ENCODE results near the gene TMPRSS11F.

DNA sequence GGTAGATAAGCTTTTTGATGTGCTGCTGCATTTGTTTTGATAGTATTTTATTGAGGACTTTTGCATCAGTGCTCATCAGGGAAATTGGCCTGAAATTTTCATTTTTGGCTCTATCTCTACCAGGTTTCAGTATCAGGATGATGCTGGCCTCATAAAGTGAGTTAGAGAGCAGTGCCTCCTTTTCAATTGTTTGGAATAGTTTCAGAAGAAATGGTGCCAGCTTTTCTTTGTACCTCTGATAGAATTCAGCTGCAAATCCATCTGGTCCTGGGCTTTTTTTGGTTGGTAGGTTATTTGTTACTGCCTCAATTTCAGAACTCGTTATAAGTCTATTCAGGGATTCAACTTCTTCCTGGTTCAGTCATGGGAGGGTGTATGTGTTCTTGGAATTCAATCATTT lies 15.6 kb upstream of the TMPRSS11F start:
- TF ChIP-seq, protein P1, sequence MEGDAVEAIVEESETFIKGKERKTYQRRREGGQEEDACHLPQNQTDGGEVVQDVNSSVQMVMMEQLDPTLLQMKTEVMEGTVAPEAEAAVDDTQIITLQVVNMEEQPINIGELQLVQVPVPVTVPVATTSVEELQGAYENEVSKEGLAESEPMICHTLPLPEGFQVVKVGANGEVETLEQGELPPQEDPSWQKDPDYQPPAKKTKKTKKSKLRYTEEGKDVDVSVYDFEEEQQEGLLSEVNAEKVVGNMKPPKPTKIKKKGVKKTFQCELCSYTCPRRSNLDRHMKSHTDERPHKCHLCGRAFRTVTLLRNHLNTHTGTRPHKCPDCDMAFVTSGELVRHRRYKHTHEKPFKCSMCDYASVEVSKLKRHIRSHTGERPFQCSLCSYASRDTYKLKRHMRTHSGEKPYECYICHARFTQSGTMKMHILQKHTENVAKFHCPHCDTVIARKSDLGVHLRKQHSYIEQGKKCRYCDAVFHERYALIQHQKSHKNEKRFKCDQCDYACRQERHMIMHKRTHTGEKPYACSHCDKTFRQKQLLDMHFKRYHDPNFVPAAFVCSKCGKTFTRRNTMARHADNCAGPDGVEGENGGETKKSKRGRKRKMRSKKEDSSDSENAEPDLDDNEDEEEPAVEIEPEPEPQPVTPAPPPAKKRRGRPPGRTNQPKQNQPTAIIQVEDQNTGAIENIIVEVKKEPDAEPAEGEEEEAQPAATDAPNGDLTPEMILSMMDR (tag by site-specific recombination; IDR thresholded peaks at IDR 0.05): no peak
- TF ChIP-seq ZNF510 (tag by site-specific recombination; IDR thresholded peaks at IDR 0.05; ENCODE audit: insufficient replicate concordance): no peak
- no peak for TF ChIP-seq ZNF121 (tag by site-specific recombination; IDR thresholded peaks at IDR 0.05)
- TF ChIP-seq, protein P2, sequence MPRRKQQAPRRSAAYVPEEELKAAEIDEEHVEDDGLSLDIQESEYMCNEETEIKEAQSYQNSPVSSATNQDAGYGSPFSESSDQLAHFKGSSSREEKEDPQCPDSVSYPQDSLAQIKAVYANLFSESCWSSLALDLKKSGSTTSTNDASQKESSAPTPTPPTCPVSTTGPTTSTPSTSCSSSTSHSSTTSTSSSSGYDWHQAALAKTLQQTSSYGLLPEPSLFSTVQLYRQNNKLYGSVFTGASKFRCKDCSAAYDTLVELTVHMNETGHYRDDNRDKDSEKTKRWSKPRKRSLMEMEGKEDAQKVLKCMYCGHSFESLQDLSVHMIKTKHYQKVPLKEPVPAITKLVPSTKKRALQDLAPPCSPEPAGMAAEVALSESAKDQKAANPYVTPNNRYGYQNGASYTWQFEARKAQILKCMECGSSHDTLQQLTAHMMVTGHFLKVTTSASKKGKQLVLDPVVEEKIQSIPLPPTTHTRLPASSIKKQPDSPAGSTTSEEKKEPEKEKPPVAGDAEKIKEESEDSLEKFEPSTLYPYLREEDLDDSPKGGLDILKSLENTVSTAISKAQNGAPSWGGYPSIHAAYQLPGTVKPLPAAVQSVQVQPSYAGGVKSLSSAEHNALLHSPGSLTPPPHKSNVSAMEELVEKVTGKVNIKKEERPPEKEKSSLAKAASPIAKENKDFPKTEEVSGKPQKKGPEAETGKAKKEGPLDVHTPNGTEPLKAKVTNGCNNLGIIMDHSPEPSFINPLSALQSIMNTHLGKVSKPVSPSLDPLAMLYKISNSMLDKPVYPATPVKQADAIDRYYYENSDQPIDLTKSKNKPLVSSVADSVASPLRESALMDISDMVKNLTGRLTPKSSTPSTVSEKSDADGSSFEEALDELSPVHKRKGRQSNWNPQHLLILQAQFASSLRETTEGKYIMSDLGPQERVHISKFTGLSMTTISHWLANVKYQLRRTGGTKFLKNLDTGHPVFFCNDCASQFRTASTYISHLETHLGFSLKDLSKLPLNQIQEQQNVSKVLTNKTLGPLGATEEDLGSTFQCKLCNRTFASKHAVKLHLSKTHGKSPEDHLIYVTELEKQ (tag by site-specific recombination; IDR thresholded peaks at IDR 0.05; ENCODE audit: borderline replicate concordance): no peak
- TF ChIP-seq, protein P3, sequence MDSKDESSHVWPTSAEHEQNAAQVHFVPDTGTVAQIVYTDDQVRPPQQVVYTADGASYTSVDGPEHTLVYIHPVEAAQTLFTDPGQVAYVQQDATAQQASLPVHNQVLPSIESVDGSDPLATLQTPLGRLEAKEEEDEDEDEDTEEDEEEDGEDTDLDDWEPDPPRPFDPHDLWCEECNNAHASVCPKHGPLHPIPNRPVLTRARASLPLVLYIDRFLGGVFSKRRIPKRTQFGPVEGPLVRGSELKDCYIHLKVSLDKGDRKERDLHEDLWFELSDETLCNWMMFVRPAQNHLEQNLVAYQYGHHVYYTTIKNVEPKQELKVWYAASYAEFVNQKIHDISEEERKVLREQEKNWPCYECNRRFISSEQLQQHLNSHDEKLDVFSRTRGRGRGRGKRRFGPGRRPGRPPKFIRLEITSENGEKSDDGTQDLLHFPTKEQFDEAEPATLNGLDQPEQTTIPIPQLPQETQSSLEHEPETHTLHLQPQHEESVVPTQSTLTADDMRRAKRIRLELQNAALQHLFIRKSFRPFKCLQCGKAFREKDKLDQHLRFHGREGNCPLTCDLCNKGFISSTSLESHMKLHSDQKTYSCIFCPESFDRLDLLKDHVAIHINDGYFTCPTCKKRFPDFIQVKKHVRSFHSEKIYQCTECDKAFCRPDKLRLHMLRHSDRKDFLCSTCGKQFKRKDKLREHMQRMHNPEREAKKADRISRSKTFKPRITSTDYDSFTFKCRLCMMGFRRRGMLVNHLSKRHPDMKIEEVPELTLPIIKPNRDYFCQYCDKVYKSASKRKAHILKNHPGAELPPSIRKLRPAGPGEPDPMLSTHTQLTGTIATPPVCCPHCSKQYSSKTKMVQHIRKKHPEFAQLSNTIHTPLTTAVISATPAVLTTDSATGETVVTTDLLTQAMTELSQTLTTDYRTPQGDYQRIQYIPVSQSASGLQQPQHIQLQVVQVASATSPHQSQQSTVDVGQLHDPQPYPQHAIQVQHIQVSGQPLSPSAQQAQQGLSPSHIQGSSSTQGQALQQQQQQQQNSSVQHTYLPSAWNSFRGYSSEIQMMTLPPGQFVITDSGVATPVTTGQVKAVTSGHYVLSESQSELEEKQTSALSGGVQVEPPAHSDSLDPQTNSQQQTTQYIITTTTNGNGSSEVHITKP (tag by site-specific recombination; IDR thresholded peaks at IDR 0.05): no peak
- no peak for TF ChIP-seq ZNF274 (IDR thresholded peaks at IDR 0.05; ENCODE audit: low read length)
- no peak for TF ChIP-seq ZNF274 (tag by site-specific recombination; IDR thresholded peaks at IDR 0.05; ENCODE audit: borderline replicate concordance)
- TF ChIP-seq, protein P4, sequence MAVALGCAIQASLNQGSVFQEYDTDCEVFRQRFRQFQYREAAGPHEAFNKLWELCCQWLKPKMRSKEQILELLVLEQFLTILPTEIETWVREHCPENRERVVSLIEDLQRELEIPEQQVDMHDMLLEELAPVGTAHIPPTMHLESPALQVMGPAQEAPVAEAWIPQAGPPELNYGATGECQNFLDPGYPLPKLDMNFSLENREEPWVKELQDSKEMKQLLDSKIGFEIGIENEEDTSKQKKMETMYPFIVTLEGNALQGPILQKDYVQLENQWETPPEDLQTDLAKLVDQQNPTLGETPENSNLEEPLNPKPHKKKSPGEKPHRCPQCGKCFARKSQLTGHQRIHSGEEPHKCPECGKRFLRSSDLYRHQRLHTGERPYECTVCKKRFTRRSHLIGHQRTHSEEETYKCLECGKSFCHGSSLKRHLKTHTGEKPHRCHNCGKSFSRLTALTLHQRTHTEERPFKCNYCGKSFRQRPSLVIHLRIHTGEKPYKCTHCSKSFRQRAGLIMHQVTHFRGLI (tag by site-specific recombination; IDR thresholded peaks at IDR 0.05): no peak
- TF ChIP-seq ZNF530 (tag by site-specific recombination; IDR thresholded peaks at IDR 0.05; ENCODE audit: low read depth): no peak
- no peak for TF ChIP-seq ZNF426 (tag by site-specific recombination; IDR thresholded peaks at IDR 0.05)
- TF ChIP-seq ZNF610 (tag by site-specific recombination; IDR thresholded peaks at IDR 0.05; ENCODE audit: borderline replicate concordance): no peak
- TF ChIP-seq ZNF239 (tag by site-specific recombination; IDR thresholded peaks at IDR 0.05): no peak
- TF ChIP-seq, protein P5, sequence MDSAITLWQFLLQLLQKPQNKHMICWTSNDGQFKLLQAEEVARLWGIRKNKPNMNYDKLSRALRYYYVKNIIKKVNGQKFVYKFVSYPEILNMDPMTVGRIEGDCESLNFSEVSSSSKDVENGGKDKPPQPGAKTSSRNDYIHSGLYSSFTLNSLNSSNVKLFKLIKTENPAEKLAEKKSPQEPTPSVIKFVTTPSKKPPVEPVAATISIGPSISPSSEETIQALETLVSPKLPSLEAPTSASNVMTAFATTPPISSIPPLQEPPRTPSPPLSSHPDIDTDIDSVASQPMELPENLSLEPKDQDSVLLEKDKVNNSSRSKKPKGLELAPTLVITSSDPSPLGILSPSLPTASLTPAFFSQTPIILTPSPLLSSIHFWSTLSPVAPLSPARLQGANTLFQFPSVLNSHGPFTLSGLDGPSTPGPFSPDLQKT (IDR thresholded peaks at IDR 0.05; ENCODE audit: borderline replicate concordance, low read depth, low read length): no peak
- no peak for TF ChIP-seq GLI2 (tag by site-specific recombination; IDR thresholded peaks at IDR 0.05; ENCODE audit: borderline replicate concordance, low read depth)

Measured in HEK293 (cell line).